ENCODE data around the gene RPS6KA1.

Gene RPS6KA1

GRCh38 chr1:26533951-26534509, 4.5 kb downstream of the RPS6KA1 start:
- no peak for DNase-seq

GRCh38 chr1:26535201-26535600, 5.6 kb downstream of the RPS6KA1 start:
- no peak for DNase-seq

- no peak for DNase-seq
These were observed 6.5 kb downstream of the RPS6KA1 start for GRCh38 chr1:26536081-26536480.

GRCh38 chr1:26536521-26536920, 7.0 kb downstream of the RPS6KA1 start:
- DNase-seq = no peak

GRCh38 chr1:26537951-26538352, 8.4 kb downstream of the RPS6KA1 start:
- no peak for DNase-seq

- no peak for DNase-seq
These were observed 9.2 kb downstream of the RPS6KA1 start for GRCh38 chr1:26538480-26539412.

- DNase-seq = no peak
These were observed 10.2 kb downstream of the RPS6KA1 start for GRCh38 chr1:26539722-26540121.

- no peak for DNase-seq
These were observed 10.8 kb downstream of the RPS6KA1 start for GRCh38 chr1:26540351-26540750.

GRCh38 chr1:26541431-26541815, 11.9 kb downstream of the RPS6KA1 start:
- no peak for DNase-seq

GRCh38 chr1:26541816-26542711, 12.5 kb downstream of the RPS6KA1 start:
- peak in 2 of 4 experiments; percentile 46 to 63 for DNase-seq

GRCh38 chr1:26542771-26543451, 13.3 kb downstream of the RPS6KA1 start:
- DNase-seq = no peak

GRCh38 chr1:26543462-26543861, 13.9 kb downstream of the RPS6KA1 start:
- no peak for DNase-seq

GRCh38 chr1:26544126-26544525, 14.6 kb downstream of the RPS6KA1 start:
- DNase-seq = no peak

- no peak for DNase-seq
These were observed 16.4 kb downstream of the RPS6KA1 start for GRCh38 chr1:26545969-26546323.

GRCh38 chr1:26546375-26546774, 16.8 kb downstream of the RPS6KA1 start:
- DNase-seq = no peak

- DNase-seq = no peak
These were observed 17.3 kb downstream of the RPS6KA1 start for GRCh38 chr1:26546819-26547218.

GRCh38 chr1:26548841-26549240, 19.3 kb downstream of the RPS6KA1 start:
- DNase-seq = no peak

GRCh38 chr1:26550946-26551345, 21.4 kb downstream of the RPS6KA1 start:
- no peak for DNase-seq

GRCh38 chr1:26552720-26553119, 23.2 kb downstream of the RPS6KA1 start:
- no peak for DNase-seq

GRCh38 chr1:26553942-26554682, 24.6 kb downstream of the RPS6KA1 start:
- DNase-seq = no peak

- DNase-seq = no peak
These were observed 25.2 kb downstream of the RPS6KA1 start for GRCh38 chr1:26554781-26555180.

GRCh38 chr1:26555550-26555981, 26.0 kb downstream of the RPS6KA1 start:
- DNase-seq = no peak

All from activated naive CD4-positive, alpha-beta T cell (primary cell).